ENCODE results near the gene VWA5B1. TPM values are rescaled to one million over a fixed set of nuclear protein-coding genes. Genes with fewer than 3 reads are reported as not detected.

The VWA5B1 gene
- total and polyA plus RNA-seq, 2 of the 4 experiments (the other 2 are of a cell fraction): not detected

- Histone ChIP-seq H4K8ac (ENCODE audit: low read depth in 2 of 2, low read length in 2 of 2) (no peak overlapping the region), H2BK5ac (ENCODE audit: low read depth, low read length, poor library complexity, severe bottlenecking) (no peak overlapping the region), H3K27ac (ENCODE audit: insufficient read depth, low read length) (no peak overlapping the region), H3K4ac (ENCODE audit: low read depth, low read length) (no peak overlapping the region), H2BK20ac (ENCODE audit: low read depth, low read length) (no peak overlapping the region), H3K4me2 (ENCODE audit: low read depth, low read length) (no peak overlapping the region), H3K9ac (ENCODE audit: low read depth, low read length) (no peak overlapping the region), H3K23ac (ENCODE audit: low read depth, low read length) (no peak overlapping the region), H2AK9ac (replicated peaks; ENCODE audit: low read depth, low read length, poor library complexity) (no peak overlapping the region), H3K79me1 (ENCODE audit: low read depth in 1 of 2, low read length in 2 of 2) (no peaks in the 10 kb centered on the region), H4K5ac (ENCODE audit: low read depth, low read length) (no peak overlapping the region), H3K9me1 (ENCODE audit: insufficient read depth, low read length) (0 out of 2 replicates have a peak, but pooled peaks cover 4% of the 10 kb centered on the region), H3K9me3 (ENCODE audit: control insufficient read depth, insufficient read depth, low read length) (0 out of 2 replicates have a peak, but pooled peaks cover 2% of the 10 kb centered on the region), H3K4me1 (ENCODE audit: control insufficient read depth, insufficient read depth, low read length) (no peaks in the 10 kb centered on the region), H3K18ac (ENCODE audit: low read depth, low read length) (no peak overlapping the region), H3K27me3 (ENCODE audit: control insufficient read depth, insufficient read depth, low read length) (peaks cover 9% of the 10 kb centered on the region; the same call in 1 of the 2 replicates), H4K20me1 (ENCODE audit: insufficient read depth, low read length) (no peaks in the 10 kb centered on the region), H2BK120ac (ENCODE audit: low read depth, low read length) (no peak overlapping the region), H4K91ac (ENCODE audit: insufficient read depth, low read depth, low read length) (no peak overlapping the region), H2AFZ (replicated peaks; ENCODE audit: low read length, poor library complexity) (no peak overlapping the region), H2AK5ac (ENCODE audit: low read depth, low read length) (no peak overlapping the region), H3K36me3 (ENCODE audit: control insufficient read depth, insufficient read depth, low read length) (no peaks in the 10 kb centered on the region), H3K4me3 (ENCODE audit: insufficient read depth, low read depth, low read length) (no peak overlapping the region), H2BK15ac (ENCODE audit: low read depth, low read length) (no peak overlapping the region), H3K56ac (ENCODE audit: extremely low read depth, insufficient read depth, low read length) (no peak overlapping the region), H3K14ac (replicated peaks; ENCODE audit: low read depth, low read length) (no peak overlapping the region)
- TF ChIP-seq MXI1 (IDR thresholded peaks at IDR 0.05; ENCODE audit: borderline replicate concordance, low read depth, low read length) (no peak), USF2 (IDR thresholded peaks at IDR 0.05; ENCODE audit: low read depth, low read length) (no peak), CHD1 (IDR thresholded peaks at IDR 0.05; ENCODE audit: low read depth, low read length) (no peak), FOS (IDR thresholded peaks at IDR 0.05; ENCODE audit: low read depth, low read length) (no peak), MAZ (IDR thresholded peaks at IDR 0.05; ENCODE audit: borderline replicate concordance, low read depth, low read length) (no peak), CTCF (conservative IDR thresholded peaks at IDR 0.05; ENCODE audit: low read depth, low read length) (no peak), RFX5 (IDR thresholded peaks at IDR 0.05; ENCODE audit: low read depth, low read length) (no peak), NFE2L2 (IDR thresholded peaks at IDR 0.05; ENCODE audit: low read depth, low read length) (no peak), BHLHE40 (IDR thresholded peaks at IDR 0.05; ENCODE audit: low read depth, low read length) (no peak), POLR2A (IDR thresholded peaks at IDR 0.05; ENCODE audit: low read depth, low read length) (no peak), SMC3 (IDR thresholded peaks at IDR 0.05; ENCODE audit: low read depth, low read length) (no peak), CEBPB (IDR thresholded peaks at IDR 0.05; ENCODE audit: low read depth, low read length) (no peak), RAD21 (IDR thresholded peaks at IDR 0.05; ENCODE audit: low read length) (no peak)
- in situ Hi-C loops (cut with MboI; ENCODE audit: low sequenced_read_pairs): no loop called here
- dilution Hi-C loops (cut with HindIII; ENCODE audit: low sequenced_read_pairs, unreplicated experiment): no loop called here
- no TSS peak for BruUV-seq (replicated peaks)
- POLR2A ChIA-PET (ENCODE audit: unreplicated experiment): no interaction called here
- CTCF ChIA-PET: no interaction called here
- ATAC-seq (ENCODE audit: low read depth) (no peak), DNase-seq (no peak)
- WGBS, 2 experiments (ENCODE audit: extremely low coverage in 2 of 2, insufficient read length in 1 of 2): no CpG with 5 or more reads among the region's 2 CpGs
- intact Hi-C loops (cut with micrococcal nuclease): no loop called here
These were observed 6.6 kb upstream of the VWA5B1 start for GRCh38 chr1:20284046-20284445.

Measured in IMR-90 (cell line).